NCI-H748 treated with DMSO at 0.1 percent for 48 hours (cell line): Measurements from ENCODE around the gene FOSB.

Experiments
- DNase-seq: peaks from one replicate; lab custom pipeline; 2025; lab: John Stamatoyannopoulos, UW

Gene FOSB

DNA sequence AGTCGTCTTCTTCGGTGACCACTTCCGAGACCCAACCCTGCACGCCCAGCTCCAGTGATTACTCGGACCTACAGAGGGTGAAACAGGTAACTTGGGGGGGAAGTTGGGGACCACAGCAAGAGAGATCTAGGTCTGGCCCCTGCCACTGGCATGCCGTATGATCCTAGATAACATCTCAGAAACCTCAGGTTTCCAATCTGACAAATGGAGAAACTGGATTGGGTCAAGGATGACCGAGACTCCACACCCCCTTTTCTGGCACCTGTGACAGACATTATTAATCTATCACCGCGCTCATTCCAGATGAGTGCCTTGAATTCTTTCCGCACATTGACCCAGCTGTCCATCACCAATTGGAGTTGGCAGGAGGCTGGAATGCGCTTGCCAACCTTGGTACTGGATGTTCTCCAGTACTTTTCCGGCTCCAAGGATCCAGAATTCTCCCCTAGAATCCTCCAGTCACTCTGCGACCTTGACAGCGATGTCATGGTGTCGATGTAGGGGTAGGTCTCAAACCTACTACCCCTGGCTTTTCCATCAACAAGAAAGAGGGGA, 56.9 kb downstream of the FOSB start:
- no peak for DNase-seq
